ENCODE measurements around the gene SNRPD3.

- TF ChIP-seq, protein P1, sequence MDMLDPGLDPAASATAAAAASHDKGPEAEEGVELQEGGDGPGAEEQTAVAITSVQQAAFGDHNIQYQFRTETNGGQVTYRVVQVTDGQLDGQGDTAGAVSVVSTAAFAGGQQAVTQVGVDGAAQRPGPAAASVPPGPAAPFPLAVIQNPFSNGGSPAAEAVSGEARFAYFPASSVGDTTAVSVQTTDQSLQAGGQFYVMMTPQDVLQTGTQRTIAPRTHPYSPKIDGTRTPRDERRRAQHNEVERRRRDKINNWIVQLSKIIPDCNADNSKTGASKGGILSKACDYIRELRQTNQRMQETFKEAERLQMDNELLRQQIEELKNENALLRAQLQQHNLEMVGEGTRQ (IDR thresholded peaks at IDR 0.05; ENCODE audit: borderline replicate concordance, low read depth, low read length) = no peak
- TF ChIP-seq EP300 (IDR thresholded peaks at IDR 0.05; ENCODE audit: borderline replicate concordance in 1 of 2, low read depth in 1 of 2, low read length in 1 of 2) (no peak), TEAD4 (IDR thresholded peaks at IDR 0.05; ENCODE audit: borderline replicate concordance, insufficient read depth) (no peak), CHD2 (IDR thresholded peaks at IDR 0.05; ENCODE audit: low read length, partially characterized antibody) (no peak)
Observed at GRCh38 chr22:24565077-24565476, 9.3 kb downstream of the SNRPD3 start.
